ENCODE data around the gene GALNS.

The GALNS gene

DNA sequence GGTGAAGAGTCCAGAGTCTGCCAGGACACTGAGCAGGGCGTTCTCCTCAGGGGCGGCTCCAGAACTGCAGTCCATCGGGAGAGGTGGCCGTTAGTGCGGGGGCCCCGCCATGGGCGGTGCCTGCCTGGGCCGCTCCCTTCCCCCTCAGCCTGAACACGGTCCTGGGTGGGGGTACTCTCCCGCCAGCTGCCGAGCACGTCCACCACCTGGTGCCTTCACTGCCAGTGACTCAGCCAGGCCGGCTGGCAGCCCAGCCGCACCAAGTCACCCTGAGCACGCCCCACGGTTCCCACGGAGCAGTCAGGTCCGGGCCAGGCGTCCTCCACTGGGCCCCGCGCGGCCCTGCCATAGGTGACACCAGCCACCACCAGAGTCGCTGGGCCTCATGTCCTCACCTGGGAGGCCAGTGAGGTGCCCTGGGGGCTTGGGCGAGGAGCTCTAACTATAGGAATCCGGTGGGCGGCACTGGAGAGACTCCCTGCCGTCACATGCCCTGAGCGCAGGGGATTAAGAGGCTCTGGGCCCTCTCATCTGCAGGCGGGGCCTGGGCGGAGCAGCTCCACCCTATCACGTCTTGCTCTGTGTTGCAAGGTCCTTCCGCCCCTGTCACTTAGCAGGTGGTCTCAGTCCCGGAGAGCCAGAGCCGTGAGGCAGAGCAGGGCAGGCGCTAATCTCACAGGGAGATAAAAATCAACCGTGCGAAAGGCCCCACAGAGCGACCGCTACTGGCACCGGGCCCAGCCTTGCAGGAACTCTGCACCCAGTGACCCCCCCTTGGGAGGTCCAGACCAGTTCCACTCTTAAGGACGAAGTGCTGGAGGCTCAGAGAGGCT is 86.1 kb downstream of the GALNS start:
- H3K9me2 ChIP-seq (ENCODE audit: low read depth, low read length), result no peaks in the 10 kb centered on the region
- no peaks in the 10 kb centered on the region for H3F3A ChIP-seq (ENCODE audit: insufficient read depth, low read length)
- no peak overlapping the region for H3K27ac ChIP-seq (ENCODE audit: low read depth, low read length, poor library complexity, severe bottlenecking)
- no peak overlapping the region for H2AFZ ChIP-seq (ENCODE audit: low read length)
- no peaks in the 10 kb centered on the region for H3K36me3 ChIP-seq (ENCODE audit: insufficient read depth, low read length)
- no peaks in the 10 kb centered on the region for H4K20me1 ChIP-seq (ENCODE audit: insufficient read depth, low read length)
- no peak overlapping the region; the same call in 1 of the 2 replicates for H3K4me2 ChIP-seq (ENCODE audit: low read length)
- peaks cover 17% of the 10 kb centered on the region for H3K4me1 ChIP-seq (ENCODE audit: insufficient read depth, low read length, severe bottlenecking)
- H3K9ac ChIP-seq (ENCODE audit: low read length), result no peak overlapping the region
- no peaks in the 10 kb centered on the region for H3K9me3 ChIP-seq (ENCODE audit: low read length)
- TF ChIP-seq, protein P1, sequence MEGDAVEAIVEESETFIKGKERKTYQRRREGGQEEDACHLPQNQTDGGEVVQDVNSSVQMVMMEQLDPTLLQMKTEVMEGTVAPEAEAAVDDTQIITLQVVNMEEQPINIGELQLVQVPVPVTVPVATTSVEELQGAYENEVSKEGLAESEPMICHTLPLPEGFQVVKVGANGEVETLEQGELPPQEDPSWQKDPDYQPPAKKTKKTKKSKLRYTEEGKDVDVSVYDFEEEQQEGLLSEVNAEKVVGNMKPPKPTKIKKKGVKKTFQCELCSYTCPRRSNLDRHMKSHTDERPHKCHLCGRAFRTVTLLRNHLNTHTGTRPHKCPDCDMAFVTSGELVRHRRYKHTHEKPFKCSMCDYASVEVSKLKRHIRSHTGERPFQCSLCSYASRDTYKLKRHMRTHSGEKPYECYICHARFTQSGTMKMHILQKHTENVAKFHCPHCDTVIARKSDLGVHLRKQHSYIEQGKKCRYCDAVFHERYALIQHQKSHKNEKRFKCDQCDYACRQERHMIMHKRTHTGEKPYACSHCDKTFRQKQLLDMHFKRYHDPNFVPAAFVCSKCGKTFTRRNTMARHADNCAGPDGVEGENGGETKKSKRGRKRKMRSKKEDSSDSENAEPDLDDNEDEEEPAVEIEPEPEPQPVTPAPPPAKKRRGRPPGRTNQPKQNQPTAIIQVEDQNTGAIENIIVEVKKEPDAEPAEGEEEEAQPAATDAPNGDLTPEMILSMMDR (IDR thresholded peaks at IDR 0.05; ENCODE audit: low read length), result no peak
- no peak for TF ChIP-seq EZH2 (IDR thresholded peaks at IDR 0.05; ENCODE audit: borderline replicate concordance, low read length)
- H3K27me3 ChIP-seq (ENCODE audit: insufficient read depth, low read length), result peaks cover 3% of the 10 kb centered on the region; the same call in 1 of the 2 replicates
- no peaks in the 10 kb centered on the region for H3K79me2 ChIP-seq (ENCODE audit: insufficient read depth, low read length)
- no peak overlapping the region for H3K4me3 ChIP-seq (ENCODE audit: low read depth, low read length, poor library complexity, severe bottlenecking)

DNA sequence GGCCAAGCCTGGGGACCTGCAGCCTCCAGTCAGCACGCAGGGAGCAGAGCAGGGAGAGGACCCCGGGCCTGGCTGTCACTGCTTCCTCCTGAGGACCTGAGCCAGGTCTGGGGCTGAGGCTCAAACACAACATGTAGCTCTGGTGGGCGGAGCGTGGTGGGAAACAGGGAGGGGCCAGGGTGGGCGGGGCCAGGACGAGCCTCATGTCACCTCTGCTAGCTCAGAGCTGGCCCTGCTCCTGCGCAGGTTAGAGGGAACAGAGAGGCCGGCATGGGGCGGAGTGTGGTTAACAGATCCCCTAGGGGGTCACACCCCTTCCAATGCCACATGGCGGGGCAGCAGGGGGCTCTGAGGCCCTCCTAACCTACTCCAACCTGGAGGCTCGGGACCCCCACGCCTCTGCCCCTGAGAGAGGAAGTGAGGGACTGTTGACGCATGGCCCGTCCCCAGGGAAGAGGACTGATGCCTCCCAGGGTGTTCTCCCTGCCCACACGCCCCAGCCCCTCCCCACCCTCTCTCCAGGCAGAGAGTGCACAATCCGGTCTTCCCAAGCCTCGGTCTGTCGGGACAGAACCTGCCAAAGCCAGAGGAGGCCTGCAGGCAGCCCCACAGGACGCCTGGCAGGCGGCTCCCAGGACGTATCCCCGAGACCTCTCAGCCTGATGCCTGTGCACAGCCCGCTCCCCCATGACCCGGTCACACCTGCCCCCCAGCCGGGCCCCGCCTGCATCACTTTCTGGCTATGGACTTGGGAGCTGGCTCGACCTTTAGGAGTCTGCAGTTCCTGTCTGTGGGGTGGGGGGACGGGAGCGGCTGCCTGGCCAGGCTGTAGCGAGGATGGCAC is 86.9 kb downstream of the GALNS start:
- Histone ChIP-seq H4K20me1 (ENCODE audit: insufficient read depth, low read length) (no peaks in the 10 kb centered on the region), H3K9me3 (ENCODE audit: low read length) (no peaks in the 10 kb centered on the region), H3F3A (ENCODE audit: insufficient read depth, low read length) (no peaks in the 10 kb centered on the region), H3K4me1 (ENCODE audit: insufficient read depth, low read length, severe bottlenecking) (peaks cover 17% of the 10 kb centered on the region), H3K36me3 (ENCODE audit: insufficient read depth, low read length) (no peaks in the 10 kb centered on the region), H2AFZ (ENCODE audit: low read length) (no peak overlapping the region), H3K4me2 (ENCODE audit: low read length) (no peak overlapping the region), H3K9me2 (ENCODE audit: low read depth, low read length) (no peaks in the 10 kb centered on the region), H3K9ac (ENCODE audit: low read length) (no peak overlapping the region), H3K79me2 (ENCODE audit: insufficient read depth, low read length) (no peaks in the 10 kb centered on the region), H3K27ac (ENCODE audit: low read depth, low read length, poor library complexity, severe bottlenecking) (no peak overlapping the region), H3K27me3 (ENCODE audit: insufficient read depth, low read length) (peaks cover 10% of the 10 kb centered on the region; the same call in 1 of the 2 replicates), H3K4me3 (ENCODE audit: low read depth, low read length, poor library complexity, severe bottlenecking) (no peak overlapping the region)
- TF ChIP-seq, protein P1 (IDR thresholded peaks at IDR 0.05; ENCODE audit: low read length), result no peak
- no peak for TF ChIP-seq EZH2 (IDR thresholded peaks at IDR 0.05; ENCODE audit: borderline replicate concordance, low read length)

DNA sequence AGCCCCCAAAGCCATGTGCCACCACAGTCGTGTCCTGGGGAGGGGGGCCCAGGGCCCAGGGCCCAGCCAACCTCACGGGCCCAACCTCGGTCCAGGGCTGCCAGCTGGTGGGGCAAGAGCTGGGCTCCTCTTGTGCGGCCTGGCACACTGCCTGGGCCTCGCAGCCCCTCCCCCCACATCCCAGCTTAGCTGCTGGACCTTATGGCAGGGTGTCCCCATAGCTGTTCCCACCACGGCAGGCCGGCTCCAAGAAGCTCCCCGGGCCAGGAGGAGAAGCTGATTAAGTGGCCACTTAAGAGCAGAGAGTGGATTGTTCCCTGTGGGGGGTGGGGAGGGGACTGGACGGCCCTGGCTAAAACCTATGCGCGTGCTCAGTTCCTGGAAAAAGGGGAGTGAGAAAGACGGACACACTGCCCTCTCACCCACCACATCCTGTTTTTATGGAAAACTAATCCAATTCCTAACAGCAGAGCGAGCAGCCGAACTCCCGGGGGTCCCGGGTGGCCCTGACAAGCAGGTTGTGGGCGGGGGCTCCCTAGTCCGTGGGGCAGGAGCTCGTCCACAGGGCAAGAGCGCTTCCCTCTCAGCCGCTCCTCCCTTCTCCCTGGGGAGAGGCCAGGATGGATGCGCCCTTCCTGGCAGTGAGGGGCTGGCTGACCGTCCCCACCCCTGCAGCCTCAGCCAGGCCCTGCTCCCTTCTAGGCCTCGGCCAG is 88.5 kb downstream of the GALNS start:
- H2AFZ ChIP-seq (ENCODE audit: low read length), result no peak overlapping the region
- TF ChIP-seq EZH2 (IDR thresholded peaks at IDR 0.05; ENCODE audit: borderline replicate concordance, low read length), result no peak
- no peaks in the 10 kb centered on the region for H3F3A ChIP-seq (ENCODE audit: insufficient read depth, low read length)
- H3K79me2 ChIP-seq (ENCODE audit: insufficient read depth, low read length), result no peaks in the 10 kb centered on the region
- H3K9me3 ChIP-seq (ENCODE audit: low read length), result no peaks in the 10 kb centered on the region
- H3K4me1 ChIP-seq (ENCODE audit: insufficient read depth, low read length, severe bottlenecking), result peaks cover 17% of the 10 kb centered on the region
- peaks cover 15% of the 10 kb centered on the region; the same call in 1 of the 2 replicates for H3K27me3 ChIP-seq (ENCODE audit: insufficient read depth, low read length)
- no peaks in the 10 kb centered on the region for H3K9me2 ChIP-seq (ENCODE audit: low read depth, low read length)
- no peak overlapping the region for H3K4me2 ChIP-seq (ENCODE audit: low read length)
- H3K36me3 ChIP-seq (ENCODE audit: insufficient read depth, low read length), result no peaks in the 10 kb centered on the region
- H3K27ac ChIP-seq (ENCODE audit: low read depth, low read length, poor library complexity, severe bottlenecking), result no peak overlapping the region
- no peaks in the 10 kb centered on the region for H4K20me1 ChIP-seq (ENCODE audit: insufficient read depth, low read length)
- no peak overlapping the region for H3K4me3 ChIP-seq (ENCODE audit: low read depth, low read length, poor library complexity, severe bottlenecking)
- H3K9ac ChIP-seq (ENCODE audit: low read length), result no peak overlapping the region

Measured in OCI-LY1 (cell line).